Measurements from ENCODE around the gene SLAMF1. TPM values are rescaled to one million over a fixed set of nuclear protein-coding genes. Genes with fewer than 3 reads are reported as not detected.

SLAMF1 gene
- total and polyA plus RNA-seq, 9 of the 15 experiments (the other 6 are each of a cell fraction or from before 2014, with no cell fraction given), result 0.04 to 0.17 (median 0.11) TPM; not detected in 4

GRCh38 chr1:160560806-160561205 lies 86.0 kb downstream of the SLAMF1 start (continued):
- TF ChIP-seq AFF1 (IDR thresholded peaks at IDR 0.05; ENCODE audit: low read depth in 1 of 2, partially characterized antibody in 2 of 2), result no peak
- TF ChIP-seq, protein P1, sequence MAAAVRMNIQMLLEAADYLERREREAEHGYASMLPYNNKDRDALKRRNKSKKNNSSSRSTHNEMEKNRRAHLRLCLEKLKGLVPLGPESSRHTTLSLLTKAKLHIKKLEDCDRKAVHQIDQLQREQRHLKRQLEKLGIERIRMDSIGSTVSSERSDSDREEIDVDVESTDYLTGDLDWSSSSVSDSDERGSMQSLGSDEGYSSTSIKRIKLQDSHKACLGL (CRISPR knock-in tag; IDR thresholded peaks at IDR 0.05; ENCODE audit: borderline replicate concordance, poor library complexity, severe bottlenecking), result no peak

DNA sequence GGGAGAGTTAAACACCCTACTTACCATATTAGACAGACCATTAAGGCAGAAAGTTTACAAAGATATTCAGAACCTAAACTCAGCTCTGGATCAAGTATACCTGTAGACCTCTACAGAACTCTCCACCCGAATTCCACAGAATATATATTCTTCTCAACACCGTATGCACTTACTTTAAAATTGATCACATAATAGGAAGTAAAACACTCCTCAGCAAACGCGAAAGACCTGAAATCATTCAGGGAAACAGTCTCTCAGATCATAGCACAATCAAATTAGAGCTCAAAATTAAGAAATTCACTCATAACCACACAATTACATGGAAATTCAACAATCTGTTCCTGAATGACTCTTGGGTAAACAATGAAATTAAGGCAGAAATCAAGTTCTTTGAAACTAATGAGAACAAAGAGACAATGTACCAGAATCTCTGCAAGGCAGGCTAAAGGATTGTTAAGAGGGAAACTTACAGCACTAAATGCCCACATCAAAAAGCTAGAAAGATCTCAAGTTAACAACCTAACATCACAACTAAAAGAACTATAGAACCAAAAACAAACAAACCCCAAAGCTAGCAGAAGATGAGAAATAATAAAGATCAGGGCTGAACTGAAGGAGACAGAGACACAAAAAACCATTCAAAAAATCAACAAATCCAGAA lies 86.7 kb downstream of the SLAMF1 start:
- BruUV-seq (replicated peaks), result no TSS peak
- H3K4me2 ChIP-seq (ENCODE audit: insufficient read depth, low read length), result no peak overlapping the region

More for the DNA sequence above, 86.7 kb downstream of the SLAMF1 start:
- no peak for FAIRE-seq
- intact Hi-C loops (cut with micrococcal nuclease), result no loop called here
- H3K27me3 ChIP-seq (ENCODE audit: control insufficient read depth in 2 of 2, insufficient read depth in 2 of 2, low read length in 2 of 2), result no peaks in the 10 kb centered on the region
- no peak overlapping the region for H2AFZ ChIP-seq (ENCODE audit: low read depth, low read length)
- no peak for DNase-seq (ENCODE audit: extremely low read depth in 1 of 4, low spot score in 3 of 4)
- H3K9me1 ChIP-seq (ENCODE audit: control insufficient read depth, insufficient read depth, low read length), result no peaks in the 10 kb centered on the region
- no peak for TF ChIP-seq MBD1 (CRISPR knock-in tag; IDR thresholded peaks at IDR 0.05)
- no peak for TF ChIP-seq NEUROD1 (IDR thresholded peaks at IDR 0.05; ENCODE audit: borderline replicate concordance, low read depth, low read length, partially characterized antibody)
- no peak for TF ChIP-seq MBD2 (IDR thresholded peaks at IDR 0.05; ENCODE audit: borderline replicate concordance, low read depth)
- TF ChIP-seq ETV6 (IDR thresholded peaks at IDR 0.05; ENCODE audit: borderline replicate concordance in 1 of 2, low read depth in 2 of 2, low read length in 1 of 2), result no peak
- TF ChIP-seq ETV6 (CRISPR knock-in tag; IDR thresholded peaks at IDR 0.05; ENCODE audit: borderline replicate concordance), result no peak
- TF ChIP-seq FOXK1 (CRISPR knock-in tag; IDR thresholded peaks at IDR 0.05; ENCODE audit: borderline replicate concordance), result no peak
- no peak for TF ChIP-seq CBX3 (IDR thresholded peaks at IDR 0.05; ENCODE audit: borderline replicate concordance in 1 of 2, low read length in 2 of 2)
- no peak for TF ChIP-seq SREBF2 (CRISPR knock-in tag; IDR thresholded peaks at IDR 0.05)
- TF ChIP-seq SMAD3 (CRISPR knock-in tag; conservative IDR thresholded peaks at IDR 0.05), result no peak
- TF ChIP-seq KLF13 (tag; IDR thresholded peaks at IDR 0.05; ENCODE audit: borderline replicate concordance, low read depth), result no peak
- no peak for TF ChIP-seq ZNF140 (CRISPR knock-in tag; IDR thresholded peaks at IDR 0.05)
- TF ChIP-seq ZNF184 (CRISPR knock-in tag; IDR thresholded peaks at IDR 0.05), result no peak
- POLR2A ChIA-PET, result interaction anchor here (0.6 to 1.1 kb wide), 3 partner anchors 16 to 207 kb away, joined by 3 to 5 read pairs (median 4); no protein-coding TSS in a partner anchor
- WGBS (ENCODE audit: insufficient coverage, low coverage, missing lambda C conversion rate), result 77% methylated on average over 4 of the region's 4 CpGs
- H4K20me1 ChIP-seq (replicated peaks; ENCODE audit: control insufficient read depth, insufficient read depth, low read length), result no peaks in the 10 kb centered on the region
- H3K27ac ChIP-seq (ENCODE audit: extremely low read depth, low read depth, low read length), result no peak overlapping the region
- no peaks in the 10 kb centered on the region for H3K9me3 ChIP-seq (replicated peaks; ENCODE audit: control insufficient read depth, insufficient read depth, low read depth, low read length)
- in situ Hi-C loops (cut with MboI), result no loop called here
- no peaks in the 10 kb centered on the region for H3K36me3 ChIP-seq (ENCODE audit: control insufficient read depth, insufficient read depth, low read length)
- CTCF ChIA-PET (ENCODE audit: low intra/inter-chr PET ratio), result no interaction called here
- no peak overlapping the region for H3K4me3 ChIP-seq
- H3K79me2 ChIP-seq (ENCODE audit: control insufficient read depth, insufficient read depth, low read length), result no peaks in the 10 kb centered on the region
- ATAC-seq, result no peak
- H3K4me1 ChIP-seq (replicated peaks in 1 of 2; ENCODE audit: control insufficient read depth in 2 of 2, insufficient read depth in 2 of 2, low read length in 2 of 2), result peaks cover 8 to 15% of the 10 kb centered on the region in 2 experiments
- H3K9ac ChIP-seq (ENCODE audit: insufficient read depth in 1 of 2, low read depth in 2 of 2, low read length in 2 of 2), result no peak overlapping the region
